GM12865 (cell line): ENCODE measurements around the gene OST4.

Experiments
- DNase-seq: peaks from one replicate; pipeline ENCODE4 v3.0.0; 2010; ENCODE audit warnings: low read depth
- H3K4me3 ChIP-seq: 2 replicates; pipeline ENCODE4 v1.5.1; 2011; ENCODE audit warnings: mild to moderate bottlenecking, low read depth, low read length, control low read depth
- TF ChIP-seq, protein P1 (sequence below): IDR thresholded peaks from 2 replicates; pipeline ENCODE4 v1.5.1; 2011; ENCODE audit warnings: low read length, control low read depth, low read depth, inconsistent platforms; ENCODE audit not compliant: insufficient read depth; ENCODE audit errors: missing control alignments

Gene OST4

GRCh38 chr2:27108221-27108620 is 36.8 kb upstream of the OST4 start:
- TF ChIP-seq, protein P1, sequence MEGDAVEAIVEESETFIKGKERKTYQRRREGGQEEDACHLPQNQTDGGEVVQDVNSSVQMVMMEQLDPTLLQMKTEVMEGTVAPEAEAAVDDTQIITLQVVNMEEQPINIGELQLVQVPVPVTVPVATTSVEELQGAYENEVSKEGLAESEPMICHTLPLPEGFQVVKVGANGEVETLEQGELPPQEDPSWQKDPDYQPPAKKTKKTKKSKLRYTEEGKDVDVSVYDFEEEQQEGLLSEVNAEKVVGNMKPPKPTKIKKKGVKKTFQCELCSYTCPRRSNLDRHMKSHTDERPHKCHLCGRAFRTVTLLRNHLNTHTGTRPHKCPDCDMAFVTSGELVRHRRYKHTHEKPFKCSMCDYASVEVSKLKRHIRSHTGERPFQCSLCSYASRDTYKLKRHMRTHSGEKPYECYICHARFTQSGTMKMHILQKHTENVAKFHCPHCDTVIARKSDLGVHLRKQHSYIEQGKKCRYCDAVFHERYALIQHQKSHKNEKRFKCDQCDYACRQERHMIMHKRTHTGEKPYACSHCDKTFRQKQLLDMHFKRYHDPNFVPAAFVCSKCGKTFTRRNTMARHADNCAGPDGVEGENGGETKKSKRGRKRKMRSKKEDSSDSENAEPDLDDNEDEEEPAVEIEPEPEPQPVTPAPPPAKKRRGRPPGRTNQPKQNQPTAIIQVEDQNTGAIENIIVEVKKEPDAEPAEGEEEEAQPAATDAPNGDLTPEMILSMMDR: no peak
- no peak for DNase-seq
- H3K4me3 ChIP-seq: no peak overlapping the region

DNA sequence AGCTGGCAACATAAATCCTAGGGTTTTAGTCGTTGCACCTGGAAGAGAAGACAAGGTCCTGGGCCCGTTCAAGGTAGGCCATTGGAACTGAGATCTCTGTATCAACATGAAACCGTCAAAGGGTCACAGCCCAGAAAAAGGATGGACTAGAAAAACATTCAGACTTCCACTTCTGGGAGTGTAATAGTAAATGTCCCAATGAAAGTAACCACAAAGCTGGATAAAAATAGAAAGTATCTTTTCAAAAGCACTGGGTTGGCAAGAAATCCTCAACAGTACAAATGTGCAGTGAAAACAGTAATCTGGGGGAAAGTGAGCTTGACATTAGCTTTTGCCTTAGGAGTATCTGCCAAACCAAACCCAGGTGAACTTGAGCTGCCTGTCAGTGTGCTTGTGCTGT is 34.5 kb upstream of the OST4 start:
- DNase-seq: no peak
- H3K4me3 ChIP-seq: no peak overlapping the region
- TF ChIP-seq, protein P1: no peak

DNA sequence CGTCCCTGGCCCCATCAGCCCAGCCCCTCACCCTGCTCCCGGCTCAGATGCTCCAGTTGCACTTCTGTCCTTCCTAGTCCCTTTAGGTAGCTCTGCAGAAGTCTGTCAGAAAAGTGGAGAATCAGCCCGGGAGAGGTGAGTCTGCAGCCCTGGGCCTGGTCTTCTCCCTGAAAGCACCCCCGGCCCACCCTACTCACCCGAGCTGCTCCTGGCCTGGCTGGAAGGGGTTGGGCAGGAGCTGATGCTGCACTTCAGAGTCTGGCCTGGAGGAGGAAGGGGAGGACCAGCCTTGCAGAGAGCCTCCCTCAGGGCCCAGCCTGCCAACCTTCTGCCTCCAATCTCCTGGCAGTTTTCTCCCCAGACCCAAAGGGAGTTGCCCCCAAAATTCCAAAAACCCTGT is 30.9 kb upstream of the OST4 start:
- TF ChIP-seq, protein P1: no peak
- no peak overlapping the region for H3K4me3 ChIP-seq
- DNase-seq: no peak

GRCh38 chr2:27100036-27100435 is 28.6 kb upstream of the OST4 start:
- TF ChIP-seq, protein P1: no peak
- no peak for DNase-seq
- H3K4me3 ChIP-seq: no peak overlapping the region

GRCh38 chr2:27099334-27099955 is 28.0 kb upstream of the OST4 start:
- DNase-seq: no peak
- TF ChIP-seq, protein P1: no peak

DNA sequence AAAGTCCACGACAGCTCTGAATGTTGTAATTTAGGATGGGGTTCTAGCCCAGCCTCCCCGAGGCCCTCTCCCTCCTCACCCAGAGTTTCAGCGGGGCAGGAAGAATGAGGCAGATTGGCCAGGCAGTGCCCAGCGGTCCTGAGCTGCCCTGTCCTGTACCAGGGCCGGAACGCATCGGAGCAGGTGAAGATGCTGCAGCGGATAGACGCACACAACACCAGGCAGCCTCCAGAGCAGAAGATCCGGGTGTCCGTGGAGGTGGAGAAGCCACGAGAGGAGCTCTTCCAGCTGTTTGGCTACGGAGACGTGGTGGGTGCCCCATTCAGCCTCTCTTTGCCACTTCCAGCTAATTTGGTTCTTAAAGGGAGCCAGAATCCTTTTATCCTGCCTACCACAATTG is 25.9 kb upstream of the OST4 start:
- TF ChIP-seq, protein P1: no peak
- no peak overlapping the region for H3K4me3 ChIP-seq
- no peak for DNase-seq

More at GRCh38 chr2:27099334-27099955, 28.0 kb upstream of the OST4 start:
- H3K4me3 ChIP-seq: no peak overlapping the region

DNA sequence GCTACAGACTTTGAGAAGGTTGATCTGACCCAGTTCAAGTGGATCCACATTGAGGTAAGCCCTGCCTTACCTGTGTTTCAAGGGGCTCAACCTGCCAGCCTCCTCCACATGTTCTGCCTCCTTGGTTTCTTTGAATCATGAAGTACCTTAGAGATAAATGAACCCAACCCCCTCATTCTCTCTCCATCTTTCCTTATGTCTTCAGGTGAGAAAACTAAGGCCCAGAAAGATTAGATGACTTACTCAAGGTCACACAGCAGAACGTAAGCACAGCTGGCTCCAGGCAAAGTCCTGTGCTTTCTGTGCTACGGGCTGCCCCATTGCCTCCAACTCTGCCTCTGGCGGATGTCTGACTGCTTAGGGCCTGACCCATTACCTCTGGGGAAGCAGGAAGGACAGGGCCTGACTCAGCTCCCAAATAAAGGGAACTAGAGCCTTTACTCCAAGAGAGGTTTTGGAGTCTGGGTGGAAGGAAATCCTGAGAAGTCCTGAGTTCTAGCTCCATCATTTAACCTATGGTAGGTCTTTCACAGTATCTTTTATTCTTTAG is 25.4 kb upstream of the OST4 start:
- H3K4me3 ChIP-seq: no peak overlapping the region
- no peak for DNase-seq
- TF ChIP-seq, protein P1: no peak
